Medulla oblongata (tissue), 1 donor: Measurements from ENCODE around the gene ANOS1.
"Not testable (repeated sequence)": the region's sequence is repeated elsewhere in the genome, so short reads cannot be mapped to it uniquely, and the experiment has no call there.

Experiments
- DNase-seq: peaks from one replicate; pipeline ENCODE4 v3.0.0-alpha.2; 2015; ENCODE audit errors: extremely low spot score

The ANOS1 gene

GRCh38 chrX:8731559-8732395 lies at the start of gene ANOS1:
ANOS1 (minus strand) TSS chrX:8732137; CDS start chrX:8732036, 101 bp downstream.
- peak; percentile 77 for DNase-seq

GRCh38 chrX:8773117-8773516 lies 41.2 kb upstream of the ANOS1 start:
- DNase-seq: no peak

- DNase-seq: no peak
Observed at GRCh38 chrX:8760021-8760420, 28.1 kb upstream of the ANOS1 start.

- DNase-seq: not testable (repeated sequence)
Observed at GRCh38 chrX:8758706-8759105, 26.8 kb upstream of the ANOS1 start.

GRCh38 chrX:8757609-8758389 lies 25.9 kb upstream of the ANOS1 start:
- not testable (repeated sequence) for DNase-seq

GRCh38 chrX:8755813-8756212 lies 23.9 kb upstream of the ANOS1 start:
- no peak for DNase-seq

- no peak for DNase-seq
Observed at GRCh38 chrX:8755116-8755515, 23.2 kb upstream of the ANOS1 start.

- no peak for DNase-seq
Observed at GRCh38 chrX:8749697-8750096, 17.8 kb upstream of the ANOS1 start.

GRCh38 chrX:8748855-8749254 lies 16.9 kb upstream of the ANOS1 start:
- DNase-seq: peak; percentile 35

GRCh38 chrX:8743126-8743732 lies 11.3 kb upstream of the ANOS1 start:
- DNase-seq: peak; percentile 45

GRCh38 chrX:8741981-8742380 lies 10.0 kb upstream of the ANOS1 start:
- DNase-seq: no peak

- DNase-seq: peak; percentile 66
Observed at GRCh38 chrX:8738588-8739189, 6.8 kb upstream of the ANOS1 start.

- DNase-seq: no peak
Observed at GRCh38 chrX:8737883-8738282, 5.9 kb upstream of the ANOS1 start.

GRCh38 chrX:8730812-8731558 lies 952 bp downstream of the ANOS1 start:
- no peak for DNase-seq

GRCh38 chrX:8729811-8730210 lies 2.1 kb downstream of the ANOS1 start:
- no peak for DNase-seq

- no peak for DNase-seq
Observed at GRCh38 chrX:8728932-8729535, 2.9 kb downstream of the ANOS1 start.

GRCh38 chrX:8726031-8726652 lies 5.8 kb downstream of the ANOS1 start:
- no peak for DNase-seq

GRCh38 chrX:8724300-8724699 lies 7.6 kb downstream of the ANOS1 start:
- no peak for DNase-seq

GRCh38 chrX:8721536-8721935 lies 10.4 kb downstream of the ANOS1 start:
- no peak for DNase-seq

- no peak for DNase-seq
Observed at GRCh38 chrX:8720136-8720535, 11.8 kb downstream of the ANOS1 start.
